PC-9 (cell line): Measurements from ENCODE around the gene ATP1A3.

Experiments
- EZH2 ChIP-seq: fragments of 200-600 bp; sonication (generic); IDR thresholded peaks from 2 replicates; pipeline ENCODE4 v1.8.0; 2017; ENCODE audit warnings: antibody characterized with exemption, low read depth
- TF ChIP-seq, protein P1 (sequence below): fragments of 200-600 bp; sonication (generic); conservative IDR thresholded peaks from 2 replicates; pipeline ENCODE4 v1.6.1; 2017; ENCODE audit warnings: mixed run types, antibody characterized with exemption, mild to moderate bottlenecking, moderate library complexity

DNA sequence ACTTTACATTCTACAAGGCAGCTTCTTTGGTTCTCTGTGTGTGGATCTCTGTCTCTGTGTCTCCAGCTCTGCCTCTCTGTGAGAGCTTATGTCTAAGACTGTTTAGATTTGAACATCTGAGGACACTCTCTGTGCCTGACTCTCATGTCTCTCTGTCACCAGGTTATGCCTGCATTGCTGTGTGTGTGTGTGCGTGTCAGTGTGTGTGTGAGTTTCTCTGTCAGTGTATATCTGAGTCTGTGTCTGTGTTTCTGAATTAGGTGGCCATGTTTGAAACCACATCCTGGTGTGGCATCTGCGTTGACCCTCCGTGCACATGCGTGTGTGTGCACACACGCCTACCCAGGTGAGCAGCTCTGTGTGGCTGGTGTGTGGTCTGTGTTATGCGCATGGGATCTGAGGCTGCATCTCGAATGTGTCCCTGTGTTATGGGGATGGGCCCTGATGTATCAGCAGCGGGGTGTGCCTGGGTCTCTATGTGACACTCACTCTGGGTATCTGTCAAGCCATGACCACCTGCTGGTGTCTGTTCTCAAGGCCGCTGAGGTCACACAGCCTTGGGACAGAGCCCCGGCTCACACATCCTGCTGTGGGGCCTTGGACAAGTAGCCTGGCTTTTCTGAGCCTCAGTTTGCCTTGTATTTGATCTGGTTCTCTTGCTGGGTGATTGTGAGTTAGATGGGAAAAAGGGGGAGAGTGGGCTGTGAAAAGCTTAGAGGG is 6.7 kb downstream of the ATP1A3 start:
- TF ChIP-seq, protein P1, sequence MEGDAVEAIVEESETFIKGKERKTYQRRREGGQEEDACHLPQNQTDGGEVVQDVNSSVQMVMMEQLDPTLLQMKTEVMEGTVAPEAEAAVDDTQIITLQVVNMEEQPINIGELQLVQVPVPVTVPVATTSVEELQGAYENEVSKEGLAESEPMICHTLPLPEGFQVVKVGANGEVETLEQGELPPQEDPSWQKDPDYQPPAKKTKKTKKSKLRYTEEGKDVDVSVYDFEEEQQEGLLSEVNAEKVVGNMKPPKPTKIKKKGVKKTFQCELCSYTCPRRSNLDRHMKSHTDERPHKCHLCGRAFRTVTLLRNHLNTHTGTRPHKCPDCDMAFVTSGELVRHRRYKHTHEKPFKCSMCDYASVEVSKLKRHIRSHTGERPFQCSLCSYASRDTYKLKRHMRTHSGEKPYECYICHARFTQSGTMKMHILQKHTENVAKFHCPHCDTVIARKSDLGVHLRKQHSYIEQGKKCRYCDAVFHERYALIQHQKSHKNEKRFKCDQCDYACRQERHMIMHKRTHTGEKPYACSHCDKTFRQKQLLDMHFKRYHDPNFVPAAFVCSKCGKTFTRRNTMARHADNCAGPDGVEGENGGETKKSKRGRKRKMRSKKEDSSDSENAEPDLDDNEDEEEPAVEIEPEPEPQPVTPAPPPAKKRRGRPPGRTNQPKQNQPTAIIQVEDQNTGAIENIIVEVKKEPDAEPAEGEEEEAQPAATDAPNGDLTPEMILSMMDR: no peak
- no peak for TF ChIP-seq EZH2
